ENCODE results near the gene PDS5B.

DNA sequence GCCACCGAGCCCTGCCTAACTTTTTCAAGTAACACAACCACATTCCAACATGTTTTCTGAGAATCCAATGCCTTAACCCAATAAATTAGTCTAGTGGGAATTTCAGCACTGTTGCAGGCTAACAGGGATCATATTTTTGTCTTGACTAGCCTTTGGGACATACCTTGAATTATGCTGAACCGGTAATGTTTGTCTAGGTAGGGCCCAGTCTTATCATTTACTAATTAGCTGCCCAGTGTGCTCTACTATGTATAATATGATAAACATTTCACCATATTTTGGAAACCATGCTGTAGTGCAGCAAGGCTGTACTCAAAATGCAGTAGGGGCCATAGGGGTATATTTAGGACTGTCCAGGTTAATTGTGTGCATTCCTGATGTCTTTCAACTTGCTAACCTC, 3.3 kb upstream of the PDS5B start:
- TF ChIP-seq JUND (IDR thresholded peaks at IDR 0.05) (no peak), SP1 (IDR thresholded peaks at IDR 0.05) (no peak), NR2F2 (IDR thresholded peaks at IDR 0.05) (no peak), TAF1 (conservative IDR thresholded peaks at IDR 0.05) (no peak), YY1 (IDR thresholded peaks at IDR 0.05) (no peak), EGR1 (IDR thresholded peaks at IDR 0.05; ENCODE audit: low read depth in 2 of 2) (no peak), RAD21 (IDR thresholded peaks at IDR 0.05) (no peak)
- TF ChIP-seq, protein P1, sequence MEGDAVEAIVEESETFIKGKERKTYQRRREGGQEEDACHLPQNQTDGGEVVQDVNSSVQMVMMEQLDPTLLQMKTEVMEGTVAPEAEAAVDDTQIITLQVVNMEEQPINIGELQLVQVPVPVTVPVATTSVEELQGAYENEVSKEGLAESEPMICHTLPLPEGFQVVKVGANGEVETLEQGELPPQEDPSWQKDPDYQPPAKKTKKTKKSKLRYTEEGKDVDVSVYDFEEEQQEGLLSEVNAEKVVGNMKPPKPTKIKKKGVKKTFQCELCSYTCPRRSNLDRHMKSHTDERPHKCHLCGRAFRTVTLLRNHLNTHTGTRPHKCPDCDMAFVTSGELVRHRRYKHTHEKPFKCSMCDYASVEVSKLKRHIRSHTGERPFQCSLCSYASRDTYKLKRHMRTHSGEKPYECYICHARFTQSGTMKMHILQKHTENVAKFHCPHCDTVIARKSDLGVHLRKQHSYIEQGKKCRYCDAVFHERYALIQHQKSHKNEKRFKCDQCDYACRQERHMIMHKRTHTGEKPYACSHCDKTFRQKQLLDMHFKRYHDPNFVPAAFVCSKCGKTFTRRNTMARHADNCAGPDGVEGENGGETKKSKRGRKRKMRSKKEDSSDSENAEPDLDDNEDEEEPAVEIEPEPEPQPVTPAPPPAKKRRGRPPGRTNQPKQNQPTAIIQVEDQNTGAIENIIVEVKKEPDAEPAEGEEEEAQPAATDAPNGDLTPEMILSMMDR (IDR thresholded peaks at IDR 0.05; ENCODE audit: low read depth, low read length, missing input control) = no peak
- TF ChIP-seq, protein P2, sequence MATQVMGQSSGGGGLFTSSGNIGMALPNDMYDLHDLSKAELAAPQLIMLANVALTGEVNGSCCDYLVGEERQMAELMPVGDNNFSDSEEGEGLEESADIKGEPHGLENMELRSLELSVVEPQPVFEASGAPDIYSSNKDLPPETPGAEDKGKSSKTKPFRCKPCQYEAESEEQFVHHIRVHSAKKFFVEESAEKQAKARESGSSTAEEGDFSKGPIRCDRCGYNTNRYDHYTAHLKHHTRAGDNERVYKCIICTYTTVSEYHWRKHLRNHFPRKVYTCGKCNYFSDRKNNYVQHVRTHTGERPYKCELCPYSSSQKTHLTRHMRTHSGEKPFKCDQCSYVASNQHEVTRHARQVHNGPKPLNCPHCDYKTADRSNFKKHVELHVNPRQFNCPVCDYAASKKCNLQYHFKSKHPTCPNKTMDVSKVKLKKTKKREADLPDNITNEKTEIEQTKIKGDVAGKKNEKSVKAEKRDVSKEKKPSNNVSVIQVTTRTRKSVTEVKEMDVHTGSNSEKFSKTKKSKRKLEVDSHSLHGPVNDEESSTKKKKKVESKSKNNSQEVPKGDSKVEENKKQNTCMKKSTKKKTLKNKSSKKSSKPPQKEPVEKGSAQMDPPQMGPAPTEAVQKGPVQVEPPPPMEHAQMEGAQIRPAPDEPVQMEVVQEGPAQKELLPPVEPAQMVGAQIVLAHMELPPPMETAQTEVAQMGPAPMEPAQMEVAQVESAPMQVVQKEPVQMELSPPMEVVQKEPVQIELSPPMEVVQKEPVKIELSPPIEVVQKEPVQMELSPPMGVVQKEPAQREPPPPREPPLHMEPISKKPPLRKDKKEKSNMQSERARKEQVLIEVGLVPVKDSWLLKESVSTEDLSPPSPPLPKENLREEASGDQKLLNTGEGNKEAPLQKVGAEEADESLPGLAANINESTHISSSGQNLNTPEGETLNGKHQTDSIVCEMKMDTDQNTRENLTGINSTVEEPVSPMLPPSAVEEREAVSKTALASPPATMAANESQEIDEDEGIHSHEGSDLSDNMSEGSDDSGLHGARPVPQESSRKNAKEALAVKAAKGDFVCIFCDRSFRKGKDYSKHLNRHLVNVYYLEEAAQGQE (IDR thresholded peaks at IDR 0.05) = no peak
- TF ChIP-seq, protein P3, sequence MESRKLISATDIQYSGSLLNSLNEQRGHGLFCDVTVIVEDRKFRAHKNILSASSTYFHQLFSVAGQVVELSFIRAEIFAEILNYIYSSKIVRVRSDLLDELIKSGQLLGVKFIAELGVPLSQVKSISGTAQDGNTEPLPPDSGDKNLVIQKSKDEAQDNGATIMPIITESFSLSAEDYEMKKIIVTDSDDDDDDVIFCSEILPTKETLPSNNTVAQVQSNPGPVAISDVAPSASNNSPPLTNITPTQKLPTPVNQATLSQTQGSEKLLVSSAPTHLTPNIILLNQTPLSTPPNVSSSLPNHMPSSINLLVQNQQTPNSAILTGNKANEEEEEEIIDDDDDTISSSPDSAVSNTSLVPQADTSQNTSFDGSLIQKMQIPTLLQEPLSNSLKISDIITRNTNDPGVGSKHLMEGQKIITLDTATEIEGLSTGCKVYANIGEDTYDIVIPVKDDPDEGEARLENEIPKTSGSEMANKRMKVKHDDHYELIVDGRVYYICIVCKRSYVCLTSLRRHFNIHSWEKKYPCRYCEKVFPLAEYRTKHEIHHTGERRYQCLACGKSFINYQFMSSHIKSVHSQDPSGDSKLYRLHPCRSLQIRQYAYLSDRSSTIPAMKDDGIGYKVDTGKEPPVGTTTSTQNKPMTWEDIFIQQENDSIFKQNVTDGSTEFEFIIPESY (IDR thresholded peaks at IDR 0.05) = no peak

All from liver (tissue), 3 donors.